ENCODE results near the gene MRPL40.

DNA sequence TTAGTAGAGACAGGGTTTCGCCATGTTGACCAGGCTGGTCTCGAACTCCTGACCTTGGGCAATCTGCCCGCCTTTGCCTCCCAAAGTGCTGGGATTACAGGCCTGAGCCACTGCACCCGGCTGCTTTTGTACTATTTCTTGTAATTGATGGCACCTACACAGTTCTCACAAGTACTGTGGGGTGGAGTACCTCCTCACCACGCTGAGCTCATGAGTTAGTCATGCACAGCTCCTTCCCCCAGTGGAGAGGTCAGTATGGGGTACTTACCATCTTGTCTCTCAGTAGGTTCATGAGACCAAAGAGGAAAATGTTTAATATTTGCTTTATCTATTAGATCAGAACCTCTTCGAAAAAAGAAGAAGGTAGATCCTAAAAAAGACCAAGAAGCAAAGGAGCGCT, 2.1 kb downstream of the MRPL40 start:
- TF ChIP-seq CTCF (IDR thresholded peaks at IDR 0.05) (no peak), ZFX (IDR thresholded peaks at IDR 0.05; ENCODE audit: borderline replicate concordance) (no peak)

All from 22Rv1 (cell line).